Measurements from ENCODE around the gene ATXN7L3. TPM values are rescaled to one million over a fixed set of nuclear protein-coding genes. Genes with fewer than 3 reads are reported as not detected.

ATXN7L3 gene
- total RNA-seq, 2 experiments from 2014 or later = 58.1 to 62.3 TPM

DNA sequence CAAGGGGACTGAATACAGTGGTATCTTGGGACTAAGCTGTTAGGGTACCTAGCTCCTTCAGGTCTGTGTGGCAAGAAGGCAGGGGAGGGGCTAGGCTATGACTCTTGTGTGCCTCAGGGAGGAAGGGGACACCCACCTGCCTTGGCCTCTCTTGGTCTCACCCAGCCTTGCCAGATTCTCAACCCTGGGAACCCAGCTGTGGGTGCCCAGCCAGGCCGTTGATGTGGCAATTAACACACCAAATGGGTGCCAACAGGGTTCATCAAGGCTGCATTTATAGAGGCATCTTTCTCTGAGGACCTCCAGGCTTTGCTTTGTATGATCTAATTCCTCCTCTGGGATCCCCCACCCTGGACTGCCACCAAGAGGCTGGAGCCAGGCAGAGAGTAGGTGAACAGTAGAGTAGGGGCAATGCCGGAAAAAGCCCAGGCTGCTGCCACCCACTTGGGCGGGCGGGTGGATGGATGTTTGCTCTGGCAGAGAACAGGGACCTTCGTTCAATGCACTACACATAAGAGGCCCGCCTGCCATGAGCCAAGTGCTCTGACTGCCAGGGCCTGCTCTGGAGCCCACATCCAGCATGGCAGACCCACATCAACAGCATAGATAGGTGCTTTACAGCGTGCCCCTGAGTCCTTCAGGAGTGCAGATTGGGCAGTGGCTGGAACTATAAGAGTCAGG is 32.4 kb downstream of the ATXN7L3 start:
- TF ChIP-seq, protein P1, sequence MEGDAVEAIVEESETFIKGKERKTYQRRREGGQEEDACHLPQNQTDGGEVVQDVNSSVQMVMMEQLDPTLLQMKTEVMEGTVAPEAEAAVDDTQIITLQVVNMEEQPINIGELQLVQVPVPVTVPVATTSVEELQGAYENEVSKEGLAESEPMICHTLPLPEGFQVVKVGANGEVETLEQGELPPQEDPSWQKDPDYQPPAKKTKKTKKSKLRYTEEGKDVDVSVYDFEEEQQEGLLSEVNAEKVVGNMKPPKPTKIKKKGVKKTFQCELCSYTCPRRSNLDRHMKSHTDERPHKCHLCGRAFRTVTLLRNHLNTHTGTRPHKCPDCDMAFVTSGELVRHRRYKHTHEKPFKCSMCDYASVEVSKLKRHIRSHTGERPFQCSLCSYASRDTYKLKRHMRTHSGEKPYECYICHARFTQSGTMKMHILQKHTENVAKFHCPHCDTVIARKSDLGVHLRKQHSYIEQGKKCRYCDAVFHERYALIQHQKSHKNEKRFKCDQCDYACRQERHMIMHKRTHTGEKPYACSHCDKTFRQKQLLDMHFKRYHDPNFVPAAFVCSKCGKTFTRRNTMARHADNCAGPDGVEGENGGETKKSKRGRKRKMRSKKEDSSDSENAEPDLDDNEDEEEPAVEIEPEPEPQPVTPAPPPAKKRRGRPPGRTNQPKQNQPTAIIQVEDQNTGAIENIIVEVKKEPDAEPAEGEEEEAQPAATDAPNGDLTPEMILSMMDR (IDR thresholded peaks at IDR 0.05) = no peak
- POLR2A ChIA-PET = interaction anchor here (0.6 to 1.4 kb wide), 5 partner anchors 12 to 223 kb away, joined by 3 to 5 read pairs (median 3); partner anchors contain the start of gene TMUB2
- Mint-ChIP-seq H3K27me3 (no peaks in the 10 kb centered on the region), H3K4me3 (no peak overlapping the region), H3K27ac (no peak overlapping the region), H3K36me3 (ENCODE audit: low read depth) (no peaks in the 10 kb centered on the region), H3K4me1 (ENCODE audit: low read depth) (no peaks in the 10 kb centered on the region), H3K9me3 (no peaks in the 10 kb centered on the region)
- DNase-seq = no peak
- intact Hi-C loops (cut with micrococcal nuclease) = no loop called here
- no peak for ATAC-seq
- CTCF ChIA-PET = interaction anchor here (0.6 to 2.9 kb wide), 16 partner anchors 9 to 223 kb away, joined by 3 to 20 read pairs (median 4); partner anchors contain the start of genes GRN, HROB and TMUB2

DNA sequence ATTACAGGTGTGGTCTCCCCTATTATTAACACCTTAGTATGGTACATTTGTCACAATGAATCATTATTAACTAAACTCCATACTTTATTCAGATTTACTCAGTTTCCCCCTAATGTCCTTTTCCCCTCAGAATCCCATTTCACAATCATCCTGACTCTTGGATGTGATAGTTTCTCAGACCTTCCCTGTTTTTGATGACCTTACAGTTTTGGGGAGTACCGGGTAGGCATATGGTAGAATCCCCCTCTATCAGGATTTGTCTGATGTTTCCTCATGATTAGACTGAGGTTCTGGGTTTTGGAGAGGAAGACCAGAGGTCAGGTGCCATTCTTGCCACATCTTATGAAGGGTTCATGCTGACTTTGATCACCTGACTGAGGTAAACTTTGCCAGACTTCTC is 35.2 kb downstream of the ATXN7L3 start:
- DNase-seq (no peak), ATAC-seq (no peak)
- CTCF ChIA-PET = interaction anchor here (1.0 kb wide), 1 partner anchor 14 kb away, joined by 4 read pairs; no protein-coding TSS in a partner anchor
- POLR2A ChIA-PET = no interaction called here
- Mint-ChIP-seq H3K4me3 (no peak overlapping the region), H3K36me3 (ENCODE audit: low read depth) (peaks cover 3% of the 10 kb centered on the region), H3K4me1 (ENCODE audit: low read depth) (no peaks in the 10 kb centered on the region), H3K27ac (no peak overlapping the region), H3K9me3 (no peaks in the 10 kb centered on the region), H3K27me3 (no peaks in the 10 kb centered on the region)
- TF ChIP-seq, protein P1 (IDR thresholded peaks at IDR 0.05) = no peak
- intact Hi-C loops (cut with micrococcal nuclease) = no loop called here

DNA sequence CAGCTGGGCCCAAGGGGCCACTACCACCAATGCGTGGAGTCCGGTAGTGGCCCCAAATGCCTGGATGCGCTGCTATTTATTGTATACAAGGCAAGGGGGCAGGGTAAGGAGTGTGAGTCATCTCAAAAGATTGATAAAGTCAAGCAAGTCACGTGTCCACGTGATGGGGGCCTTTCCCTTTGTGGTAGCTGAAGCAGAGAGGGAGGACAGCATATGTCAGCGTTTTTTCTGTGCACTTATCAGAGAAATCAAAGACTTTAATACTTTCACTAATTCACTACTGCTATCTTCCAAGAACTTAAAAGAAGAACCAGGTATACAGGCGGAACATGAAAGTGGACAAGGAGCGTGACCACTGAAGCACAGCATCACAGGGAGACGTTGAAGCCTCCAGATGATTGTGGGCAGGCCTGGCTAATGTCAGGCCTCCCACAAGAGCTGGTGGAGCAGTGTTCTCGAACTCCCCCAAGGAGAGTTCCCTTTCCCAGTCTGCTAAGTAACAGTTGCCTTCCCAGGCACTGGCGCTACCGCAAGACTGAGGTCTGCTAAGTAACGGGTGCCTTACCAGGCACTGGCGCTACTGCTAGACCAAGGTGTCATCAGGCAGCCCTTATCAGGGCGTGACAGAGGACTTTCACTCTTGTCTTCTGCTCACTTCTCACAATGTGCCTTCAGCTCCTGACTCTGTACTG is 40.0 kb downstream of the ATXN7L3 start:
- TF ChIP-seq, protein P1 (IDR thresholded peaks at IDR 0.05) = no peak

DNA sequence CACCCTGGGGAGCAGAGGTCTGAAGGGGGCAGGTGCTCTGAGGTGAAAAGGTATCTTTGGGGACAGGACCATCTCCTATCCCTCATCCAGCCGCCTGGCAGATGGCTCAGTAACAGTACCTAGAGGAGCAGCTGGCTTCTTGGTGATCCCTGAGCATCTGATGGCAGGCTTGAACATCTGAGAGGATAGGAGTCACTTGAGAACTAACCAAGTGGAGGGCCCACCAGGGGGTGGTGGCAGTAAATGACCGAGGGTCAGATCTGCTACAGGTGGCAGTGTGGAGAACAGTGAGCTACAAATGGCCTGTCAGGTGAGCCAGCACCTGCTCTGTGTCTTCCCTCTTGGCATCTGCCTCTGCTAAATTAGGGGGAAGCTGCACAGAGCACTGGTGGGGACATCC is 44.2 kb downstream of the ATXN7L3 start:
- H3K4me1 Mint-ChIP-seq (ENCODE audit: low read depth) = no peaks in the 10 kb centered on the region
- TF ChIP-seq, protein P1 (IDR thresholded peaks at IDR 0.05) = no peak
- no peak overlapping the region for H3K27ac Mint-ChIP-seq
- no peaks in the 10 kb centered on the region for H3K27me3 Mint-ChIP-seq
- no peak for ATAC-seq
- H3K9me3 Mint-ChIP-seq = no peaks in the 10 kb centered on the region
- no peak for DNase-seq
- peaks cover 27% of the 10 kb centered on the region for H3K36me3 Mint-ChIP-seq (ENCODE audit: low read depth)
- intact Hi-C loops (cut with micrococcal nuclease) = no loop called here
- POLR2A ChIA-PET = interaction anchor here (0.7 to 0.9 kb wide), 3 partner anchors 17 to 63 kb away, joined by 3 to 4 read pairs (median 3); no protein-coding TSS in a partner anchor
- no peak overlapping the region for H3K4me3 Mint-ChIP-seq
- CTCF ChIA-PET = no interaction called here

More for the DNA sequence above, 40.0 kb downstream of the ATXN7L3 start:
- Mint-ChIP-seq H3K4me3 (no peak overlapping the region), H3K36me3 (ENCODE audit: low read depth) (peaks cover 14% of the 10 kb centered on the region), H3K4me1 (ENCODE audit: low read depth) (no peaks in the 10 kb centered on the region), H3K27ac (no peak overlapping the region), H3K9me3 (no peaks in the 10 kb centered on the region), H3K27me3 (no peaks in the 10 kb centered on the region)
- ChIA-PET POLR2A (interaction anchor here (0.6 to 1.4 kb wide), 4 partner anchors 14 to 27 kb away, joined by 3 to 4 read pairs (median 3); partner anchors contain the start of gene TMUB2), CTCF (interaction anchor here (0.5 to 2.0 kb wide), 3 partner anchors 9 to 171 kb away, joined by 3 to 9 read pairs (median 4); no protein-coding TSS in a partner anchor)
- intact Hi-C loops (cut with micrococcal nuclease) = no loop called here
- ATAC-seq = no peak
- peak; percentile 32 for DNase-seq

Measured in activated CD8-positive, alpha-beta T cell treated with anti-CD3 and anti-CD28 coated beads for 36 hours (primary cell).